ENCODE results near the gene IL12RB2.

IL12RB2 gene

DNA sequence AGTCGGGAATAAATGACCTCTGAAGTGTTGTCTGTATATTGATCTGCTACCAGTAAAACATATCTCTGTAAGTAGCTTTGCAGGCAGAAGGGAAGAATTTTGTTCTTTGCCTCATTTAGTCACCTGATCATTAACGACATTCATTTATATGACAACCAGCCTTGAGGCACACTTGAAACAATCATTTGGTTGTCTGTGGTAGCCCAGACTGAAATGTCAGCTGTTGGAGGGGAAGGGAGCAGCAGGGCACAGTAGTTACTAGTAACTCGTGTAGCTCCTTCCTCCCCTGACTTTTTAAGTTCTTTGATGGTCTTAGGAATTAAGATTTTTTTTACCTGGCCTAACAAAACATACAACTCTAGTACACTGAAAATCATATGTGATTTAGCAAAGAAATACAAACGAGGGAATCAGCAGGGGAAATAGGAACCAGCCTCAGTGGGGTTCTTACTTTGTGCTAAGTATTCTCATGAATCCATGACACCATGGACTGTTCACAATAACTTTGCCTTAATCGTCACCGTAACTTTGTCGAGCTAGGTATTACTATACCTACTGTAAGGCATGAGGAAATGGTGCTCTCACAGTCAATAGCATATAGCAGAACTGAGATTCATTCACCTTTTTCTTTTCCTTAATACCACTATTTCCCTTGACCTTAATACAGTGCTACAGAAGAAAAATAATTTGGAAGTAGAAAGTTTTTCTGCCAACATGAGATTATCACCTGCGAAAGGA is 6.4 kb downstream of the IL12RB2 start:
- DNase-seq = no peak

DNA sequence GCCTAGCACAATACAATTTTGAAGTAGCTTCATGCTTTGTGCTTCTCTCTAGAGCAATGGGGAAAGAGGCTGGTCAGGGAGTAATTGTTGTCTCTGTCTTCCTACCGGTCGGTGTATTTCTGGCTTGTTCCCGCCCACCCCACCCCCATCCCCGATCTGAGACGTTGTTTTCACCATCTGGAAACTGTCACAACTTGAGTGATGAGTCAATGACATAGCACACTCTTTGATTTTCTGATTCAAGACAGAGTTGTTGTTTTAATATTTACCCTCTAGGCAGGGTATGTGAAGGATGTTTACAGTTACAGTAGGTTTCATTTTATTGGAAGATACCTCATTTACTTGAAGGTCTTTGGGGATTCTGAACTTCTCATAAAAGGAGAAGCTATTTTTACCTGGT is 7.0 kb downstream of the IL12RB2 start:
- no peak for DNase-seq

DNA sequence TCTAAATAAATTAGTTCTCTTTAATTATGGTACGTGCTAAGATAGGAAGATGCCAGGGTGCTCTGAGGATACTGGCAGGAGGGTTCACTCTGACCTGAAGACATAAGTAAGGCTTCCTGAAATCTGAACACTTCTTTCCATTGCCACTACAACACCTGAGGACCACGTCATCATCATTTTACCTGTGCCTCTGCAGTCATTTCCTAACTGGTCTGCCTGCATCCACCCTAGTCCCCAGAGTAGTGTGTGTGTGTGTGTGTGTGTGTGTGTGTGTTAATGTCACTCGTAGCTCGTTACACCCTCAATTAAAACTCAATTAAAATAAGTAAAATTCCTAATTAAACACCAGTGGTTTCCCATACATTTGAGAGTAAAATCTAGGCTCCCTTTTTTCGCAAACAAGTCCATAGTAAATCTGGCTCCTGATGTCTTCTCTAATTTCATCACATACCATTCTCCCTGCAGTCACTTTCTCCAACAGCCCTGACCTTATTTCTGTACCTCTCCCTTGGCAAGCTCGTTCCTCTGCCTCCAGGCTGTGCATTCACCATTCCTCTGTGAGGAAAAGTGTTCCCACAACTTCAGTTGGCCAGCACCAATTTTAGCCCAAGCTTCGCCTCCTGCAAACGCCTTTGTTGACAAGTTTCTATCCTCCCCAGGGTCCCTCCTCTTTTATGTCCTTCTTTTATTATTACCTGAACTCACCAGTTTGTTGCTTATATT is 8.7 kb downstream of the IL12RB2 start:
- no peak for DNase-seq

DNA sequence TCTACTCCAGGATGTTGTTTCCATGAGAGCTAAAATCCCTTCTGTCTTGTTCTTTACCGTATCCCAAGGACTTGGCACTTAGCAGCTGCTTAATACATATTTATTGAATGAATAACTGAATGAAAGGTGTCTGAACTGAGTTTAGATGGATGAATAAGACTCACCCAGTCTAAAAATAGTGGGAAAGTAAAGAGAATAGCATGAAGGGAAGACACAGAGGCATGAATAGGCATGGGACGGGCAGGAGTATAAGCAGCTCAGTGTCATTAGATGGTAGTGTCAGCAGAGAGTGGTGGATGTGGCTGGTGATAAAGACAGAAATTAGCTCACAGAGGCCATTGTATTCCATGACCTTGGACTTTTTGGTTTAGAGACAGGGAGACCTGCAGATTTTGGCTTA is 9.2 kb downstream of the IL12RB2 start:
- DNase-seq = no peak

DNA sequence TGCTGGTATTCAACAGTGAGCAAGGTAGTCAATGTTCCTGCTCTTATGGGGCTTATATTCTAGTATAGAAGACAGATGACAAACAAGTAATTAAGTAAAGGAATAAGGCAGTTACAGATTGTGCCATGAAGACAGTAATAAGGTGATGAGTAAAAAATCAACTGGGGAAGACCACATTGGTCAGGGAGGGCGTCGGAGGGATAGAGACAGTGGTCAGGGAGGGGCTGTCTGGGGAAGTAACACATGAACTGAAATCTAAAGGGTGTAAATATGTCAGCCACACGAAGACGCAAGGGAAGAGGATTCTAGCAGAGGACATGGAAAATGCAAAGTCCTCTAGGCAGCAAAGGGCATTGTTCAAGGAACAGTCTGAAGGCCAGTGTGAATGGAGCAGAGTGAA is 10.1 kb downstream of the IL12RB2 start:
- DNase-seq = no peak

DNA sequence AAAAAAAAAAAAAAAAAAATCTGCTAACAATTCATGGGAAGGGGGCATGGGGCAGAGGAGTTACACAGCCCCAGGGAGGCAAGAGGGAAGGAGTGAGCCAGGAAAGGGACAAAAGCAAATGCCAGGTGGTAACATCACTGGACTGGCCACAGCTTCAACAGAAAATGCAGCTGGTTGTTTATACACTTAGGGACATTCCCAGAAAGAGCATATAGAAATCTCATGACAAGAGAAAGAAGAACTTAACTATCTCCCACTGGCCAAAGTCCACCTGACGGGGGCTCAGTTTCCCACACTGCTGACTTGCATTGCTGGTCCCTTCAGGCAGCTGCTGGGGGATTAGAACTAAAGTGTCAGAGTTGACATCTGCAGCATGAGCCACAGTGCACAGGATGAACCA is 14.8 kb downstream of the IL12RB2 start:
- DNase-seq = no peak

DNA sequence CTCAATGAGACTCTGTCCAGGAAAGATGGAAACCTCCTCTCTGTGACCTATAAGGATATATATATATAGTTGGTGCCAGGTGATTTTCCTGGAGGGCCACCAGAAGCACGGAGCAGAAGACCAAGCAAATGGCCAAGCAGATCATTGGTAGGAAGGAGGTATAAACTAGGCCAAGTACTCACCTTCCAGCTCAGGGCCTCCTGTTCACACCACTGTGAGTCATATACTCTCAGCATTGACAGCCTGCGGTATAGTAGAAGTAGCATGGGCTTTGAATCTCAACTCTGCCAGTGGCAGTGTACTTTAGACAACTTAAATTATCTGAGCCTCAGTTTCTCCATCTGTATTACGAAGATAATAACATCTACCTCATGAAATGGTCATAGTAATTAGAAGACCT is 15.4 kb downstream of the IL12RB2 start:
- DNase-seq = no peak

DNA sequence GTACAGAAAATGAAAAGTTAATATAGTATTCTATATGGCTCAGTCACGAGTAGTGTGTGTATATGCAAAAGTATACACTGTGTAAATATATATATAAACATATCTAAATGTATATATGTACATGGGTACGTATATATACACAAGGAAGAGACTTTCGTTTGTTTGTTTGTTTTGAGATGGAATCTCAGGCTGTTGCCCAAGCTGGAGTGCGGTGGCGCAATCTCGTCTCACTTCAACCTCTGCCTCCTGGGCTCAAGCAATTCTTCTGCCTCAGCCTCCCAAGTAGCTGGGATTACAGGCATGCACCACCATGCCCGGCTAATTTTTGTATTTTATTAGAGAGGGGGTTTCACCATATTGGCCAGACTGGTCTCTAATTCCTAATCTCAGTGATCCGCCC is 16.4 kb downstream of the IL12RB2 start:
- no peak for DNase-seq

DNA sequence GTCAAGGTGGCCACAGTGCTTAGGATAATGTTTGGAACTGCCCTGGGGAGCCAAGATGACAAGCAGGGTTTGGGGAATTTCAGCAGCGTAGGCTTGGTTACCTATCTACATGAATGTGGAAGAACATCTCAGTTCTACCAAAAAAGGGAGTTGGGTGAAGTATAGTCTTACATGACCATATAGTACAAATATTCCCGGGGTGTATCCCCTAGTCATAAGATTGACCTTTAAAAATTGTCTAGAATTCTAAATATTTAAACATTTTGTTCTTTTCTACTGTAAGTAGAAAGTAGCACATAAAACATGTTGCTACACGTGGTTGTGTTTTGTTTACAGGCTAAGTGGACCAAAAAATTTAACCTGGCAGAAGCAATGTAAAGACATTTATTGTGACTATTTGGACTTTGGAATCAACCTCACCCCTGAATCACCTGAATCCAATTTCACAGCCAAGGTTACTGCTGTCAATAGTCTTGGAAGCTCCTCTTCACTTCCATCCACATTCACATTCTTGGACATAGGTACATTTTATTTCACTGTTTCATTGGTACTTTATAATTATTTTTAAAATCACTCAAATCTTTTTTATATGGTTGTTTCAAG is 20.3 kb downstream of the IL12RB2 start:
- DNase-seq = no peak

DNA sequence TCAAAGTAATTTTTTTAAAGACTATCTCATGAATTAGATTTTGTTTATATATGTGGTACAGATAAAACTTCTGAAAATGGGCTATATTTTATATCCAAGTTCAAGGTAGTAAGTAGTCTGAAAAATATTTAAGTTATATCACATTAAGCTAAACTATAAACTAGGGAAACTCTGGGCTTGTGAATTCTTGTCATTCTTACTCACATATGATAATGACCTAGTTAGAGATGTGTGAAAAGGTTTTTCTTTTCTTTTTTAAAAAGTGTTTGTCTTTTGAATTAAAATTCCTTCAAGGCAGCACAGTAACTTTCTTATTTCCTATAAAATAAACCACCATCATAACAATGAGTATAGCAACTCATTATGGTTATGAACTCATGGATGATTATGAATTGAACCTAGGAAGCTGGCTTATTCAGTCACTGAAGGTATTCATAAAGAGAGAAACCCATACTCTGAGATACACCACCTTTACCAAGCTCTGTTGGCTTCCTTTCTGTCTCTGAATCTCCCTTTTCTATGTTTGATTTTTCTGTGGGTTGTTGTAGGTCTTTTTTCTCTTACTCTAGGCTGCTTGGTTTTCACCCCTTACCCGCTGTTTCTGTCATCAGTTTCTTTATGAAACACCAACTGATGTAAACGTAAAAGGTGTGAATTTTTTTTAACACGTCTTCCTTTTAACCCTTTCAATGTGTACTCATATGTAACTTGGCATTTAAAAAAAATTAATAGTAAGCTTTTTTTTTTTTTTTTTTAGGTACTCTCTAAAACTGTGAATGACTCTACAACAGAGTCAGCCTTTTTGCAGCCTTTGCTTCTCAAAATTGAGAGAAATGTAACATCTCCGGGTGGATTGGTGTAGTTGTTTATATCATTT is 25.2 kb downstream of the IL12RB2 start:
- no peak for DNase-seq

DNA sequence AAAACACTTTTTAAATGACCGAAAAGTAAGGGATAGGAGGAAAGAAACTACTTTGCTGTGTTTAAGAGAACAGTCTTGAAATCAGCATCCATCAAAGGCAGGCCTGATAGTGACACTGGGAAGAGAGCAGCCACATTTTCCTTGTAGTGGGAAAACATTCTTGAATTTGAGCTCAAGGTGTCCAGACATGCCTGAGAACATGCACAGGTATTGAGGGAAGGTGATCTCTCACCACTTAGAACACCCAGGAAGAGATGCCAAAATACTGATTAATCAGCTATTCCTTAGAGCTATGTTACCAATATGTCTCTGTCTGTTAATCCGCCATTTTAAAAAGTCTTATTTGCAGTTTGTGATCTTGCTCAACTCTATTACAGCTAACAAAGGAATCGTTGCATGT is 25.9 kb downstream of the IL12RB2 start:
- no peak for DNase-seq

DNA sequence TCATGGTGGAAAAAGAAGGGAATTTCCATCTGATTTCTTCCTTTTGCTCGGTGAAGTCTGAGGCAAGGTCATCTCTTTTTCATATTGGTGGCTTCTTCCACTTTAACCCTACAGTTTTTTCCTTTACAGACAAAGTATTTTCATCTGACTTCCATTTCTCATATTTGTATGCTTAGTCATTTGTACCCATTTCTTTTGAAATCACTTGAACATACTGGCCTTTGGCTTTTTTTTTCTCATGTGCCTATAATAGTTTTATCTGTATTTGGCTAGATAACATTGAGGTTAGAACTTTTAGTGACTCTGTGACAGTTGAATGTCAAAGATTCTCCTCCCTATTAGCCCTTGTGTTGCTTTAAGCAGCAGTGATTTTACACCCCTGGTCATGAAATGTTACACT is 27.7 kb downstream of the IL12RB2 start:
- no peak for DNase-seq

DNA sequence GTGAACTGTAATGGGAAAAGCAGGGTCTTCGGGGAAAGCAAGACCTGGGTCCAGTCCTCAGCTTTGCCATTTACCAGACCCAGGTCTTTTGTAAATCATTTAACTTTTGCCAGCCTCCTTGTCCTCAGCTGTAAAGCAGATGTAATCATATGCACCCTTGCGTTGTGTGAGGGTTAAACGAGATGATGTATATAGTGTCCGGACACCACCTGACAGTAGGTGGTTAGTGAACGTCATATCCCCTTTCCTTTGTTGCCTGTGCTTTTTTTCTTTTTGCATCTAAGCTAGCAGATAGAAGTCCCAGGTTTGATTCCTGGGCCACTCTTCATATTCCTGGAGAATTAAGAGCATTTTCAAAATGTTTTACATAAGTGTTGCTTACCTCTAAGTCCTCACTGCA is 28.5 kb downstream of the IL12RB2 start:
- no peak for DNase-seq

DNA sequence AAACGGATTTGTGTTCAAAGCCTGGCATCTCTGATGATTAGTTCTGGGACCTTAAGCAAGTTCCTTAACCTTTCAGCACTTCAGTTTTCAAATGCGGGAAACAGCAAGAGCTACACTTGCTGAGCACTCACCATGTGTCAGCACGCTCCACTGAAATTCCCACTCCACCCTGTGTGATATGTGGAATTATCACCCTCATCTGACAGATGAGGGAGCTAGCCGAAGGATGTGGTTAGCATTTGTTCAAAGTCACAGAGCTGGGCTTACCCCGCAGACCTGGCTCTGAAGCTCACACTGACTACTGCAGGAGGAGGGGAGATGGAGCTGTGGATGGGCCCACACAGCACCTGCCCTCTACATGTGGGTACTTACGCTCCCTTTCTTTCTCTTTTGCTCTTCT is 29.1 kb downstream of the IL12RB2 start:
- DNase-seq = no peak

DNA sequence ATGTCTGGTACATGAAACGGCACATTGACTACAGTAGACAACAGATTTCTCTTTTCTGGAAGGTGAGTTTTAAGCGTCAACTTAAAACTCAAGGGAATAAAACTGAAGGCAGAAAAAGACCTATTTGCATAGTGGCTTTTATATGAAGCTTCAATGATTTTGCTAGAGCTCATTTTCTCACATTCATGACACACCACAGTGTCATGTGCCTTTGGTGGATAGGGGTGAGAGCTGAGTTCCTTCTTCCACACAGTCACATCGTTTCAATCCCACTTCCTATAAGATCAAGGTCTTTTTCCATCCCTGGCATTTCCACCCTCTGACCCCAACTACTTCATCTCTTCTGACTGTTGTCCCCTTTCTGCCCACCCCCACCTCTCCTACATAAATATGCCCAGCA is 31.0 kb downstream of the IL12RB2 start:
- DNase-seq = no peak

DNA sequence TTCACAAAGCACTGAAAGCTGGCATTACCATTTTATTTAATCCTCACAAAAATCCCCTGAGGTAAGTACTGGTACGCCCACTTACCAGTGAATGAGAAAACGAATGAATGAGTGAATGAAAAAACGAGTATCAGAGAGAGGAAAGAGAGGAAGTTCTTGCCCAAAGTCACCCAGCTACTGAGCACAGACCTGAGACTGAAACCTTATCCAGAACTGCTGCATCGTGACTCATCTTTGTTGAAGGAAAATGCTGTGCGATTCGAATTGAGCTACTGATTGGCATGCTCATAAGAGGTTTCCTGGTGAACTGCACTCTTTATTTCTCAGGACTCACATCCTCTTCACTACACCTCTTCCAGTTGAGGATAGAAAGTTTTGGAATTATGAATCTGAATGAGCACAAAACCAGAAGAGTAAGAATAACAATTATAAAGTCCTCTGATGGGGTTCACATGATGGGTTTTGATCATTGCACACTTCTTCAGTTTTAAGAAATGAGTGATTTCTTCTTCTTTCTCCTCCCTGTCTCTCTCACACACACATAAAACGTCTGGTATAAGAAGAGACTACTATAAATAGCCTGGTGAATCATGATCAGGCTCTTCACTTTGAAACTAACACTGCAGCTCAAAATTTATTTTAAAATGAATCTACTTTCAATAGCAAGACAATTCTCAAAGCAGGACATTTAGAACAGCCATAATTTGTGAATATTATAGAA is 32.1 kb downstream of the IL12RB2 start:
- DNase-seq = no peak

DNA sequence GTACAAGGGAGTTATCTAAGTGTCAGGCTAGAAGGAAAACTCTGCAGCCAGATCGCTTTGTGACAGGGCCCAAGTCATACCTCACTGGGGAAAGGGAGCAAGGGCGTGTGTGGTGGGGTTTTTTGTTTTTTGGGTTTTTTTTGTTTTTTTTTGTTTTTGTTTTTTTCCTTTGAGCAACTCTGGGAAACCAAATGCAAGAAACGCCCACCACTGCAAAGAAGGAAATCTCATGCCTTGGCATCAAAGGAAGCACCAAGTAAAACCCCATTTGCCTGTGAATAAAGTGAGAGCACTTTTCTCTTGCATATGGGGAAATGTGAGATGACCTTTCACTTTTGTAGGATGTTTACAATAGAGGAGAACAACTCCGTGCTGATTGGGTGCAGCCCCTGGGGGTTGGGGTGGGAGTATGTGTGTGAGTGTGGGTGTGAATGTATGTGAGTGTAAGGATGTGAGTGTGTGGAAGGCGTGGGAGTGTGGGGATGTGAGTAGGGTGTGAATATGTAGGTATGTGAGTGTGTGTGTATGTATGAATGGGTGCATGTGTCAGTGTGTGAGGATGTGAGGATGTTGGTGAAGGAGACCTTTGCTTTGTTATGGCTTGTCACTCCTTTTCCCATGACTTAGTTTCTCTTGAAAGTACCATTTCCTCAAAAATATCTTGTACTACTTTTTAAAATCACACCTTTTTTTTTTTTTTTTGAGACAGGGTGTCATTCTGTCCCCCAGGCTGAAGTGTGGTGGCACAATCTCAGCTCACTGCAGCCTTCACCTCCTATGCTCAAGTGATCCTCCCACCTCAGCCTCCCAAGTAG is 34.6 kb downstream of the IL12RB2 start:
- peak; percentile 10 for DNase-seq

DNA sequence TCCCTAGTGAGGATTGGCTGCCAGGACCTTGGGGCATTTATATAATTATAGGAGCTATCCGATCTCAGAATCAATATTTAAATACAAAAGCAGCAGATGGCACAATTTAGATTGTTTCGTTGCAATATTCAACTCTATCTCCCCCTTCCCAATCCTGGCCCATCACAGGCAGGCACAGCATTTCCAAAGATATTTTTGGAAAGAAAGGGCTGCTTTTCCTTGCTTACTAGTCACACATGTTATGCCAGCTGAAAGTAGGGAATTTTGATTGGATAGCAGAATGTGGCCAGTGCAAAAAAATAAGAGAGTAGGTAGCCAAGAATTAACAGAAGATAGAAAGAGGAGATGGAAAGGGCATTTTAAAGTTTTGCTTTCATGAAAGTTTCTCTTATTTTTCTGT is 37.9 kb downstream of the IL12RB2 start:
- DNase-seq = no peak

DNA sequence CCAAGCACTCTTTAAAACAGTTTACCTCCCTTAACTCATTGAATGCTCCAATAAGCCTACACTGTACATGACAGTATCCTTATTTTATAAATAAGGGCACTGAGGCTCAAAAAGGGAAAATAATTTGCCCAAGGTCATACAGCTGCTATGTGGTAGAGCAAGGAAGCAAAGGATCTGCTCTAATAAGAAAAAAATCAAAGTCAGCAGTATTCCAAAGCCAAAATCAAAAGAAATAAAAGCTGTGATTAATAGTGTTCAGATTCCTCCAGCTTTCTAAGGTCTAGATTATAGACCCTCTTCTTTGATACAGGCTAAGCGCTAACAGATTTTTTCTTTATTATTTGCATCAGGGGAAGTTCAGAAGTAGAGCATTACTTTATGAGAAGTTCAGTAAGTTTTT is 39.3 kb downstream of the IL12RB2 start:
- DNase-seq = no peak

DNA sequence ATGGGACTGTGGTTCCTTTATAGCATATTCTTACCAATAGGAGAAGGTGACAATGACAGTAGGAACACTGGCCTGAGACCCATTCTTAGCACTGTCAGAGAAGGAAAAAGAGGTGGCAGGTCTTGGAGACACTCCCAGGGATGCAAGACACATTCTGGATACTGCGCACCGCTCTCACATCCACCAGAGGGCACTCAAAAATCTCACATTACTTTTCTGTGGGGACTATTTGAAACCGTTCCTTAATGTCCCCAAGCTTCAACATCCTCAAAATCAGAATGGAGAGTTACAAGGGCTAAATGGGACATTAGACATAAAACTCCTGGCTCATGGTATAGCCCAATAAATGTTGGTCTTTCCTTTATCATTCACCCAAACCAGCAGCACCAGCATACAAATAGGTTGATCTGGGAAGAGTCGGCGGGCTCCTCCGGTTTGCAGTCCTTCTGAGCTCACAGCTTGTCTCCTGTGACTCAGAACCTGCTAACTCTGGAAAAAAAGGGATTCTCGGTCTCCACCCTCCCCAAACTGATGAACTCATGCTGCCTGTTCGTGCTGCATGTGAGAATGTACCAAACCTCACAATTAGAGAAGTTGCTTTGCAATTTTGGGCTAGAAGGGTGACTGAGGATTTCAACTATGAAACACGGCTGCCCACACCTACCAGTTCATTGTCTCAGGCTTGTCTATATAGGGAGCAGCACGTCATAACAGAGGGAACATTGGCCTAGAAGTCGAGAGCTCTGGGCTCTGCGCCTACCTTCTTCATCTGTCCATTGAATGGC is 40.2 kb downstream of the IL12RB2 start:
- DNase-seq = no peak
